Measurements from ENCODE around the gene TNFAIP8L1. TPM values are rescaled to one million over a fixed set of nuclear protein-coding genes. Genes with fewer than 3 reads are reported as not detected.

The TNFAIP8L1 gene
- 2.0 to 4.2 TPM (median 3.9 TPM) in 3 replicates for total RNA-seq
- long read RNA-seq, partial matches to known transcripts, result 0 of 7 reads
- long read RNA-seq, other reads (novel, unspliced or antisense), result 4 of 7 reads

DNA sequence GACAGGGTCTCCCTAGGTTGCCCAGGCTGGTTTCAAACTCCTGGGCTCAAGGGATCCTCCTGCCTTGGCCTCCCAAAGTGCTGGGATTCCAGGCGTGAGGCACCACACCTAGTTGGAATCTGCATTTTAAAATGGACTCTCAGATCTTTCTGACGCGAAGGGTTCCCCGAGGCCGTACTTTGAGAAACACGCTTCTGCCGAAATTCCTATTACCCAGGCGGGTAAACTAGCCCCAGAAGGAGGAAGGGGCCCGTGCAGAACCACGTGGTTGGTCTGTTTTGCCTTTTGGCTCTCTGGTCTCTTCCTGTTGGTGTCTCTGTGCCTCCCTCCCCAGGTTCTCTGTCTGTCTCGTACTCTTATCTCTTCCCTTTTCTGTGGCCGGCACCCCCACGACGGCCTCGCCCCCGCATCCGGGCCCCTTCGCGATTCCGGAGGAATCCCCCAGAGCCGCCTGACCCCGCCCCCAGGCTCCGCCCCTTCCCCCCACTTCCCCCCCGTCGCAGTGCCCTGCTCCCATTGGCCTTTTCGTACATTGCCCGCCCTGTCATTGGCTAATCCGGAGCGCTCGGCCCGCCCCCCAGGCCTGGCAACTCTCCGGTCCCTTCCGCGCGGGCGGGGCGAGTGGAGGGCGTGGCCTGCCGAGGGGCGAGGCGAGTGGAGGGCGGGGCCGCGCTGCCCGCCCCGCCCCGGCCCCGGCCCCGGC lies at the start of gene TNFAIP8L1:
Gene TNFAIP8L1 (plus strand): TSS at position 689 of the 703 bp plus-strand sequence. CDS start 12,354 bp downstream, outside the sequence.
- Mint-ChIP-seq H3K27ac (ENCODE audit: unreplicated experiment) (peak within 1 kb of the TSS; percentile 86), H3K36me3 (ENCODE audit: low read depth) (no peaks in the 10 kb centered on the region), H3K9me3 (ENCODE audit: low read depth) (no peaks in the 10 kb centered on the region), H3K4me1 (ENCODE audit: low read depth) (peaks cover 23% of the 10 kb centered on the region), H3K4me3 (ENCODE audit: unreplicated experiment) (peak within 1 kb of the TSS; percentile 87), H3K27me3 (ENCODE audit: low read depth) (no peaks in the 10 kb centered on the region)
- TF ChIP-seq, protein P1, sequence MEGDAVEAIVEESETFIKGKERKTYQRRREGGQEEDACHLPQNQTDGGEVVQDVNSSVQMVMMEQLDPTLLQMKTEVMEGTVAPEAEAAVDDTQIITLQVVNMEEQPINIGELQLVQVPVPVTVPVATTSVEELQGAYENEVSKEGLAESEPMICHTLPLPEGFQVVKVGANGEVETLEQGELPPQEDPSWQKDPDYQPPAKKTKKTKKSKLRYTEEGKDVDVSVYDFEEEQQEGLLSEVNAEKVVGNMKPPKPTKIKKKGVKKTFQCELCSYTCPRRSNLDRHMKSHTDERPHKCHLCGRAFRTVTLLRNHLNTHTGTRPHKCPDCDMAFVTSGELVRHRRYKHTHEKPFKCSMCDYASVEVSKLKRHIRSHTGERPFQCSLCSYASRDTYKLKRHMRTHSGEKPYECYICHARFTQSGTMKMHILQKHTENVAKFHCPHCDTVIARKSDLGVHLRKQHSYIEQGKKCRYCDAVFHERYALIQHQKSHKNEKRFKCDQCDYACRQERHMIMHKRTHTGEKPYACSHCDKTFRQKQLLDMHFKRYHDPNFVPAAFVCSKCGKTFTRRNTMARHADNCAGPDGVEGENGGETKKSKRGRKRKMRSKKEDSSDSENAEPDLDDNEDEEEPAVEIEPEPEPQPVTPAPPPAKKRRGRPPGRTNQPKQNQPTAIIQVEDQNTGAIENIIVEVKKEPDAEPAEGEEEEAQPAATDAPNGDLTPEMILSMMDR (IDR thresholded peaks at IDR 0.05), result no peak
- no peak for DNase-seq (ENCODE audit: low spot score)

DNA sequence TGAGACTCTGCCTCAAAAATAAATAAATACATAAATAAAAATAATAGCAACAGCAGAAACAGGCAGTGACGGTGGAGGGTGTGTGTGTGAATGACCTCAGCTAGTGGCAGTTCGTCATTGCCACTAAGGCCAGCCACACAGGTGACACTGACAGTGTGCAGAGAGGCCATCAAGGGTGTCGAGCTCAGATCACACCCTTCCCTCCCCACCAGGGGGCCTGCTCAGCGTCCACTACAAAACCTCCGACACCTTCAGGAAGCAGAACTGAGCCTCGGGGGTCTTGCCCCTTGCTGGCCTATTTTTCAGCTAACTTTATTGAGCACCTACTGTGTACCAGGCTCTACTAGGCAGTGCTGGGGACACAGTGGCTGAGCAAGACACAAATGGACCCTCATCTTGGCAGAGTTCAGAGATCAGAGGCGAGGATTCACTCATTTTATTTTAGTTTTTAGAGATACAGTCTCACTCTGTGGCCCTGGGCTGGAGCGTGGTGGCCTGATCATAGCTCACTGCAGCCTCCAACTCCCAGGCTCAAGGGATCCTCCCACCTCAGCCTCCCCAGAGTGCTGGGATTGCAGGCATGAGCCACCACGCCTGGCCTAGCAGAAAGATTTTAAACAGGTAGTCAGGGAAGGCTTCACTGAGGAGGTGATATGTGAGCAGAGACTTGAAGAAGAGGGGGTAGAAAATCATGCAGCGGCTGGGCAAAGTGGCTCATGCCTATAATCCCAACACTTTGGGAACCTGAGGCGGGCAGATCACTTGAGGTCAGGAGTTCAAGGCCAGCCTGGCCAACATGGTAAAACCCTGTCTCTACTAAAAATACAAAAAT lies 49.5 kb upstream of the TNFAIP8L1 start:
- Mint-ChIP-seq H3K9me3 (ENCODE audit: low read depth) (no peaks in the 10 kb centered on the region), H3K27ac (ENCODE audit: unreplicated experiment) (no peak overlapping the region), H3K4me1 (ENCODE audit: low read depth) (peaks cover 2% of the 10 kb centered on the region), H3K36me3 (ENCODE audit: low read depth) (no peaks in the 10 kb centered on the region), H3K4me3 (ENCODE audit: unreplicated experiment) (no peak overlapping the region), H3K27me3 (ENCODE audit: low read depth) (peaks cover 18% of the 10 kb centered on the region)
- TF ChIP-seq, protein P1 (IDR thresholded peaks at IDR 0.05), result peak; percentile 68
- DNase-seq (ENCODE audit: low spot score), result no peak

DNA sequence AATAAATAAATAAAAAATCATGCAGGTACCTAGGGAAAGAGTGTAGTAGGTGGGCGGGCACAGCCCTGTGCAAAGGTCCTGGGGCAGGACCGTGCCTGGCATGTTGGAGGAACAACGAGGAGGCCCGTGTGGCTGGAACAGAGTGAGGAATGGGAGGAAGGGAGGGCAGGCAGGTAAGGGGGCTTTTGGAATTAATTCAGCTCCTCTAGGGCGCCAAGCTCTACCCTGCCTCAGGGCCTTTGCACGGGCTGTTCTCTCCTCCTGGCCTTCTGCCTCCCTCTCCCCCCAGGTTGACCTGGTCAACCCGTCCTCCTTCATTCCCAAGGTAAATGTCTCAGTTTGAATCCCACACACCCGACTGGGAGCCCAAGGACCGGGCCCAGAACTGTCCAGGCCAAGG lies 48.8 kb upstream of the TNFAIP8L1 start:
- no peak for DNase-seq (ENCODE audit: low spot score)
- Mint-ChIP-seq H3K4me3 (ENCODE audit: unreplicated experiment) (no peak overlapping the region), H3K9me3 (ENCODE audit: low read depth) (no peaks in the 10 kb centered on the region), H3K27ac (ENCODE audit: unreplicated experiment) (no peak overlapping the region), H3K36me3 (ENCODE audit: low read depth) (no peaks in the 10 kb centered on the region), H3K27me3 (ENCODE audit: low read depth) (peaks cover 18% of the 10 kb centered on the region), H3K4me1 (ENCODE audit: low read depth) (no peaks in the 10 kb centered on the region)
- TF ChIP-seq, protein P1 (IDR thresholded peaks at IDR 0.05), result no peak

DNA sequence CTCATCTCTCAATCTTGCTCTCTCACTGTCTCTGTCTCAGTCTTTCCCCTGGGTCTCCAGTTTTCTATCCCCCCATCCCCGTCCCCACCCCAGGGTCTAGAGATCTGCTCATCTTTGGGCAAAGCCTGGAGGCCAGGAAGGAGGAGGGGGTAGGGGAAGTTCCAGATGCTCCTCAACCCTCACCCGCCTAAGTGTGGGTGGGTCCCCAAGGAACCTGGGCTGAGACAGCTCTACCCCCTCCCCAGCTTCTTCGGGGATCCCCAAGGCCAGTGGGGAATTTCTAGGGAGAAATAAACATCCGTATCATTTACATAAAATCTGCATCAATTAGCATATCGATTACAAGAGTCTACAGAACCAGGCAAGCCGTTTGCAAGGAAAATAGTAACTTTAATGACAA lies 48.0 kb upstream of the TNFAIP8L1 start:
- DNase-seq (ENCODE audit: low spot score), result no peak
- peaks cover 18% of the 10 kb centered on the region for H3K27me3 Mint-ChIP-seq (ENCODE audit: low read depth)
- H3K4me3 Mint-ChIP-seq (ENCODE audit: unreplicated experiment), result no peak overlapping the region
- no peaks in the 10 kb centered on the region for H3K4me1 Mint-ChIP-seq (ENCODE audit: low read depth)
- H3K9me3 Mint-ChIP-seq (ENCODE audit: low read depth), result no peaks in the 10 kb centered on the region
- TF ChIP-seq, protein P1 (IDR thresholded peaks at IDR 0.05), result no peak
- no peaks in the 10 kb centered on the region for H3K36me3 Mint-ChIP-seq (ENCODE audit: low read depth)
- H3K27ac Mint-ChIP-seq (ENCODE audit: unreplicated experiment), result no peak overlapping the region

DNA sequence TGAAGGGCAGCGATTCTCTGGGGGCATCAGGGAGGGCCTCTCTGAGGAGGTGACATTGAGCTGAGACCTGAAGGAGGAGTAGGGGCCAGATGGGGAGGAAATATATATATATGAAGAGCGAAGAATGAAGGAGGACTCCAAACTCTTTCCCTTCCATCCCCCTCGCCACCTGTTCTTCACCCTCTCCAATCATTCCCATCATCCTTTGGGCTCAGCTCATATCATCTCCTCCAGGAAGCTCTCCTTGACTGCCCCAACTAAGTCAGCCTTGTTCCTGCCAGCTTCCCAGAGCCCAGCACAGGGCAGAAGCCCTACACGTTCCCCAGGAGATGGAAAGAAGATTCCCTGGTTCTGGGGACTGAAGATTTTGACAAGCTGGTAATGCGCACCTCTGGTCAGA lies 46.9 kb upstream of the TNFAIP8L1 start:
- Mint-ChIP-seq H3K4me1 (ENCODE audit: low read depth) (peaks cover 4% of the 10 kb centered on the region), H3K4me3 (ENCODE audit: unreplicated experiment) (no peak overlapping the region), H3K27me3 (ENCODE audit: low read depth) (peaks cover 23% of the 10 kb centered on the region), H3K36me3 (ENCODE audit: low read depth) (no peaks in the 10 kb centered on the region), H3K27ac (ENCODE audit: unreplicated experiment) (no peak overlapping the region), H3K9me3 (ENCODE audit: low read depth) (no peaks in the 10 kb centered on the region)
- DNase-seq (ENCODE audit: low spot score), result no peak
- TF ChIP-seq, protein P1 (IDR thresholded peaks at IDR 0.05), result no peak

All from chondrocyte (in vitro differentiated cells).